ENCODE measurements around the gene KIF13A. TPM values are rescaled to one million over a fixed set of nuclear protein-coding genes. Genes with fewer than 3 reads are reported as not detected.

KIF13A gene
- total RNA-seq, 2 donors from 2014 or later: 35.3 to 45.0 TPM

GRCh38 chr6:18028332-18028731 lies 40.9 kb upstream of the KIF13A start:
- Mint-ChIP-seq H3K27me3 (ENCODE audit: insufficient read depth) (peaks cover 3% of the 10 kb centered on the region), H3K4me3 (no peak overlapping the region), H3K27ac (no peak overlapping the region), H3K9me3 (no peaks in the 10 kb centered on the region), H3K36me3 (ENCODE audit: low read depth) (no peaks in the 10 kb centered on the region), H3K4me1 (peaks cover 4% of the 10 kb centered on the region)
- H3K27me3 ChIP-seq (ENCODE audit: control insufficient read depth, insufficient read depth, low read length, poor library complexity, severe bottlenecking): no peaks in the 10 kb centered on the region
- 97% methylated on average over 2 of the region's 2 CpGs; no CpG with 5 or more reads in 1 of the 2 experiments for WGBS, 2 experiments (ENCODE audit: insufficient coverage in 1 of 2, insufficient read length in 1 of 2)
- DNase-seq: no peak
- no peaks in the 10 kb centered on the region for H3K36me3 ChIP-seq (ENCODE audit: control insufficient read depth, insufficient read depth, low read length)
- no peak overlapping the region for H3K27ac ChIP-seq (ENCODE audit: low read depth, low read length)
- peaks cover 2% of the 10 kb centered on the region for H3K4me1 ChIP-seq (ENCODE audit: control insufficient read depth, insufficient read depth, low read length)
- TF ChIP-seq CTCF (conservative IDR thresholded peaks at IDR 0.05): no peak
- no peak overlapping the region for H3K9ac ChIP-seq (ENCODE audit: extremely low read depth, low read length, poor library complexity, severe bottlenecking)
- H3K9me3 ChIP-seq (ENCODE audit: control insufficient read depth, low read length): no peaks in the 10 kb centered on the region
- no peak overlapping the region for H3K4me3 ChIP-seq (ENCODE audit: low read length)

- Histone ChIP-seq H3K9ac (ENCODE audit: extremely low read depth, low read length, poor library complexity, severe bottlenecking) (no peak overlapping the region), H3K36me3 (ENCODE audit: control insufficient read depth, insufficient read depth, low read length) (no peaks in the 10 kb centered on the region), H3K9me3 (ENCODE audit: control insufficient read depth, low read length) (peaks cover 6% of the 10 kb centered on the region), H3K27ac (ENCODE audit: low read depth, low read length) (no peak overlapping the region), H3K4me1 (ENCODE audit: control insufficient read depth, insufficient read depth, low read length) (peaks cover 8% of the 10 kb centered on the region), H3K4me3 (ENCODE audit: low read length) (no peak overlapping the region), H3K27me3 (ENCODE audit: control insufficient read depth, insufficient read depth, low read length, poor library complexity, severe bottlenecking) (no peaks in the 10 kb centered on the region)
- Mint-ChIP-seq H3K27me3 (ENCODE audit: insufficient read depth) (peaks cover 3% of the 10 kb centered on the region), H3K9me3 (peaks cover 6% of the 10 kb centered on the region), H3K36me3 (ENCODE audit: low read depth) (no peaks in the 10 kb centered on the region), H3K27ac (no peak overlapping the region), H3K4me3 (no peak overlapping the region), H3K4me1 (peaks cover 15% of the 10 kb centered on the region)
- no peak for TF ChIP-seq CTCF (conservative IDR thresholded peaks at IDR 0.05)
- no peak for DNase-seq
- WGBS, 2 experiments (ENCODE audit: insufficient coverage in 1 of 2, insufficient read length in 1 of 2): 95 to 98% methylated on average over 5 to 6 of the region's 6 CpGs
These were observed 38.2 kb upstream of the KIF13A start for GRCh38 chr6:18025596-18025995.

GRCh38 chr6:18024876-18025275 lies 37.4 kb upstream of the KIF13A start:
- no peak for DNase-seq
- Histone ChIP-seq H3K27ac (ENCODE audit: low read depth, low read length) (no peak overlapping the region), H3K4me3 (ENCODE audit: low read length) (no peak overlapping the region), H3K36me3 (ENCODE audit: control insufficient read depth, insufficient read depth, low read length) (no peaks in the 10 kb centered on the region), H3K9ac (ENCODE audit: extremely low read depth, low read length, poor library complexity, severe bottlenecking) (no peak overlapping the region), H3K9me3 (ENCODE audit: control insufficient read depth, low read length) (peaks cover 6% of the 10 kb centered on the region), H3K27me3 (ENCODE audit: control insufficient read depth, insufficient read depth, low read length, poor library complexity, severe bottlenecking) (no peaks in the 10 kb centered on the region), H3K4me1 (ENCODE audit: control insufficient read depth, insufficient read depth, low read length) (peaks cover 8% of the 10 kb centered on the region)
- Mint-ChIP-seq H3K4me1 (peaks cover 15% of the 10 kb centered on the region), H3K9me3 (peaks cover 11% of the 10 kb centered on the region), H3K27ac (no peak overlapping the region), H3K27me3 (ENCODE audit: insufficient read depth) (peaks cover 3% of the 10 kb centered on the region), H3K36me3 (ENCODE audit: low read depth) (no peaks in the 10 kb centered on the region), H3K4me3 (no peak overlapping the region)
- WGBS, 2 experiments (ENCODE audit: insufficient coverage in 1 of 2, insufficient read length in 1 of 2): 99 to 100% methylated on average over 5 of the region's 5 CpGs
- no peak for TF ChIP-seq CTCF (conservative IDR thresholded peaks at IDR 0.05)

Measured in endodermal cell (in vitro differentiated cells).